PC-3 (cell line): ENCODE results near the gene SMOC2.

Experiments used
- EZH2 ChIP-seq: fragments of 300-600 bp; sonication (generic); IDR thresholded peaks from one replicate; pipeline ENCODE4 v1.6.1; 2017; ENCODE audit warnings: antibody characterized with exemption, mild to moderate bottlenecking, low read length; ENCODE audit not compliant: unreplicated experiment
- EZH2phosphoT487 ChIP-seq: fragments of 300-600 bp; sonication (generic); IDR thresholded peaks from 2 replicates; pipeline ENCODE4 v1.6.1; 2018; ENCODE audit warnings: mild to moderate bottlenecking, antibody characterized with exemption, low read length, borderline replicate concordance
- TF ChIP-seq, protein P1 (sequence below): fragments of 300-600 bp; sonication (generic); conservative IDR thresholded peaks from 2 replicates; pipeline ENCODE4 v1.5.1; 2017; ENCODE audit warnings: antibody characterized with exemption, low read depth, mild to moderate bottlenecking, low read length

DNA sequence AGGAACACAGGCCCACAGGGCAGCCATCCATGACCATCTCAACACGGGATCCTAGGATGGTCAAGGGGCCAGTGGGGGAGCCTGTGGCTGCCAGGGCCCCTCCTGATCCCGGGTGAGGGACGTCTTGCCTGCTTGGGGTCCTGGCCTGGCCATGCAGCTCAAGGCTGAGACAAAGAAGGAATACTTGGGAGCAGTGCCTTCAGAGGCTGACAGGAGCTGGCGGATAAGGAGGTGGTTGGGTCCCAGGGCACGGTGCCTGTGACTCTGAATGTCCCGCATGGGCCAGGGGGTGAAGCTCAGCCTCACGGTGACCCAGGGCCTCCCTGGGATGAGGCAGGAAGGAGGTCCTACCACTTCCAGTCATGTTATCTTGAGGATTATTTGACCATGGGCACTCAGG lies 95.2 kb downstream of the SMOC2 start:
- TF ChIP-seq, protein P1, sequence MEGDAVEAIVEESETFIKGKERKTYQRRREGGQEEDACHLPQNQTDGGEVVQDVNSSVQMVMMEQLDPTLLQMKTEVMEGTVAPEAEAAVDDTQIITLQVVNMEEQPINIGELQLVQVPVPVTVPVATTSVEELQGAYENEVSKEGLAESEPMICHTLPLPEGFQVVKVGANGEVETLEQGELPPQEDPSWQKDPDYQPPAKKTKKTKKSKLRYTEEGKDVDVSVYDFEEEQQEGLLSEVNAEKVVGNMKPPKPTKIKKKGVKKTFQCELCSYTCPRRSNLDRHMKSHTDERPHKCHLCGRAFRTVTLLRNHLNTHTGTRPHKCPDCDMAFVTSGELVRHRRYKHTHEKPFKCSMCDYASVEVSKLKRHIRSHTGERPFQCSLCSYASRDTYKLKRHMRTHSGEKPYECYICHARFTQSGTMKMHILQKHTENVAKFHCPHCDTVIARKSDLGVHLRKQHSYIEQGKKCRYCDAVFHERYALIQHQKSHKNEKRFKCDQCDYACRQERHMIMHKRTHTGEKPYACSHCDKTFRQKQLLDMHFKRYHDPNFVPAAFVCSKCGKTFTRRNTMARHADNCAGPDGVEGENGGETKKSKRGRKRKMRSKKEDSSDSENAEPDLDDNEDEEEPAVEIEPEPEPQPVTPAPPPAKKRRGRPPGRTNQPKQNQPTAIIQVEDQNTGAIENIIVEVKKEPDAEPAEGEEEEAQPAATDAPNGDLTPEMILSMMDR: no peak
- TF ChIP-seq EZH2 (no peak), EZH2phosphoT487 (no peak)
